ENCODE measurements around the gene THRB. TPM values are rescaled to one million over a fixed set of nuclear protein-coding genes. Genes with fewer than 3 reads are reported as not detected.

The THRB gene
- total RNA-seq, 5 donors from 2014 or later (not counting 1 experiment from before 2014, with no cell fraction given): 0.03 to 0.29 (median 0.19) TPM; not detected in 2

DNA sequence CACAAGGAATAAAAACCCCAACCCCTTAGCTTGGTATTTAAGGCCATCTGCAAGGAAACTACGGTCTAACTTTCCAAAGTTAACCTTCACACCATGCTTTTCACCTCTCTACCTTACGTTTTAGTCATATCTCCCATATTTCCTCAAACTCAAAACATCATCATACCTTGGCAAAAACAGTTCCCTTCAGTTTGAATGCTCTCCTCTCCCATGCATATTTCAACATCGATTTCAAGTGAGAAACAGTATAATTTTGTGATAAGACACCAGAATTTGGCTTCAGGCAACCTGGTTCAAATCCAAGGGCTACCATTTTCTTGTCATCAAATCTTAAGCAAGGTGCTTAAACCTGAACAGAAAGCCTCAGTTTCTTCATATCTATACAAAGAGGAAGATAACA lies 108.2 kb downstream of the THRB start:
- Histone ChIP-seq H3K27ac (ENCODE audit: low read length) (no peak overlapping the region), H3K4me3 (ENCODE audit: control insufficient read depth in 1 of 2, extremely low read depth in 1 of 2, low read length in 1 of 2) (no peak overlapping the region), H3K9me3 (no peaks in the 10 kb centered on the region), H3K4me1 (ENCODE audit: control insufficient read depth in 1 of 2, extremely low read depth in 1 of 2, insufficient read depth in 2 of 2, low read length in 2 of 2) (no peaks in the 10 kb centered on the region), H3K36me3 (ENCODE audit: control insufficient read depth in 2 of 2, extremely low read depth in 1 of 2, insufficient read depth in 1 of 2, low read length in 1 of 2) (no peaks in the 10 kb centered on the region), H3K27me3 (replicated peaks in 1 of 2; ENCODE audit: control insufficient read depth in 2 of 2, extremely low read depth in 1 of 2, insufficient read depth in 2 of 2, low read length in 1 of 2) (no peaks in the 10 kb centered on the region)
- ATAC-seq (replicated peaks in 1 of 4): no peak
- WGBS (ENCODE audit: insufficient coverage): 67% methylated on average over 1 of the region's 3 CpGs
- no peak overlapping the region for H3K27ac Mint-ChIP-seq
- no peaks in the 10 kb centered on the region for H3K4me1 Mint-ChIP-seq
- no peaks in the 10 kb centered on the region for H3K27me3 Mint-ChIP-seq
- POLR2A ChIA-PET: no interaction called here
- no peaks in the 10 kb centered on the region for H3K36me3 Mint-ChIP-seq
- H3K4me3 Mint-ChIP-seq: no peak overlapping the region
- DNase-seq: no peak
- CTCF ChIA-PET: no interaction called here
- no peaks in the 10 kb centered on the region for H3K9me3 Mint-ChIP-seq

GRCh38 chr3:24385012-24385615 lies 109.5 kb downstream of the THRB start:
- ChIA-PET POLR2A (no interaction called here), CTCF (no interaction called here)
- no peaks in the 10 kb centered on the region for H3K4me1 Mint-ChIP-seq
- peaks cover 0 to 4% of the 10 kb centered on the region in 2 donors for H3K27me3 Mint-ChIP-seq
- no peak overlapping the region for H3K27ac Mint-ChIP-seq
- Histone ChIP-seq H3K27me3 (replicated peaks in 1 of 2; ENCODE audit: control insufficient read depth in 2 of 2, extremely low read depth in 1 of 2, insufficient read depth in 2 of 2, low read length in 1 of 2) (no peaks in the 10 kb centered on the region), H3K4me1 (ENCODE audit: control insufficient read depth in 1 of 2, extremely low read depth in 1 of 2, insufficient read depth in 2 of 2, low read length in 2 of 2) (no peaks in the 10 kb centered on the region), H3K9me3 (no peaks in the 10 kb centered on the region), H3K27ac (ENCODE audit: low read length) (no peak overlapping the region), H3K4me3 (ENCODE audit: control insufficient read depth in 1 of 2, extremely low read depth in 1 of 2, low read length in 1 of 2) (no peak overlapping the region), H3K36me3 (ENCODE audit: control insufficient read depth in 2 of 2, extremely low read depth in 1 of 2, insufficient read depth in 1 of 2, low read length in 1 of 2) (no peaks in the 10 kb centered on the region)
- H3K9me3 Mint-ChIP-seq: no peaks in the 10 kb centered on the region
- no peaks in the 10 kb centered on the region for H3K36me3 Mint-ChIP-seq
- DNase-seq (no peak), ATAC-seq (replicated peaks in 1 of 4) (no peak)
- no CpG with 5 or more reads among the region's 2 CpGs for WGBS (ENCODE audit: insufficient coverage)
- no peak overlapping the region for H3K4me3 Mint-ChIP-seq

- no peak overlapping the region for H3K27ac Mint-ChIP-seq
- H3K36me3 Mint-ChIP-seq: no peaks in the 10 kb centered on the region
- H3K4me1 Mint-ChIP-seq: no peaks in the 10 kb centered on the region
- Histone ChIP-seq H3K27me3 (replicated peaks in 1 of 2; ENCODE audit: control insufficient read depth in 2 of 2, extremely low read depth in 1 of 2, insufficient read depth in 2 of 2, low read length in 1 of 2) (no peaks in the 10 kb centered on the region), H3K27ac (ENCODE audit: low read length) (no peak overlapping the region), H3K36me3 (ENCODE audit: control insufficient read depth in 2 of 2, extremely low read depth in 1 of 2, insufficient read depth in 1 of 2, low read length in 1 of 2) (no peaks in the 10 kb centered on the region), H3K4me3 (ENCODE audit: control insufficient read depth in 1 of 2, extremely low read depth in 1 of 2, low read length in 1 of 2) (no peak overlapping the region), H3K9me3 (no peaks in the 10 kb centered on the region), H3K4me1 (ENCODE audit: control insufficient read depth in 1 of 2, extremely low read depth in 1 of 2, insufficient read depth in 2 of 2, low read length in 2 of 2) (no peaks in the 10 kb centered on the region)
- 100% methylated on average over 1 of the region's 2 CpGs for WGBS (ENCODE audit: insufficient coverage)
- no peak overlapping the region for H3K4me3 Mint-ChIP-seq
- no peaks in the 10 kb centered on the region for H3K9me3 Mint-ChIP-seq
- POLR2A ChIA-PET: no interaction called here
- ATAC-seq (replicated peaks in 1 of 4) (no peak), DNase-seq (no peak)
- CTCF ChIA-PET: no interaction called here
- peaks cover 2 to 4% of the 10 kb centered on the region in 2 donors for H3K27me3 Mint-ChIP-seq
Measured at GRCh38 chr3:24382647-24383046, 112.0 kb downstream of the THRB start.

- H3K9me3 ChIP-seq: no peaks in the 10 kb centered on the region
- no peaks in the 10 kb centered on the region for H3K4me1 ChIP-seq (ENCODE audit: control insufficient read depth in 1 of 2, extremely low read depth in 1 of 2, insufficient read depth in 2 of 2, low read length in 2 of 2)
- Mint-ChIP-seq H3K4me3 (no peak overlapping the region), H3K27me3 (peaks cover 2 to 4% of the 10 kb centered on the region in 2 donors), H3K9me3 (no peaks in the 10 kb centered on the region), H3K27ac (no peak overlapping the region), H3K4me1 (no peaks in the 10 kb centered on the region), H3K36me3 (no peaks in the 10 kb centered on the region)
- POLR2A ChIA-PET: no interaction called here
- ATAC-seq (replicated peaks in 1 of 4) (no peak), DNase-seq (no peak)
- no peak overlapping the region for H3K27ac ChIP-seq (ENCODE audit: low read length)
- no peak overlapping the region for H3K4me3 ChIP-seq (ENCODE audit: control insufficient read depth in 1 of 2, extremely low read depth in 1 of 2, low read length in 1 of 2)
- H3K27me3 ChIP-seq (replicated peaks in 1 of 2; ENCODE audit: control insufficient read depth in 2 of 2, extremely low read depth in 1 of 2, insufficient read depth in 2 of 2, low read length in 1 of 2): no peaks in the 10 kb centered on the region
- CTCF ChIA-PET: no interaction called here
- no peaks in the 10 kb centered on the region for H3K36me3 ChIP-seq (ENCODE audit: control insufficient read depth in 2 of 2, extremely low read depth in 1 of 2, insufficient read depth in 1 of 2, low read length in 1 of 2)
Measured at GRCh38 chr3:24379936-24380335, 114.7 kb downstream of the THRB start.

DNA sequence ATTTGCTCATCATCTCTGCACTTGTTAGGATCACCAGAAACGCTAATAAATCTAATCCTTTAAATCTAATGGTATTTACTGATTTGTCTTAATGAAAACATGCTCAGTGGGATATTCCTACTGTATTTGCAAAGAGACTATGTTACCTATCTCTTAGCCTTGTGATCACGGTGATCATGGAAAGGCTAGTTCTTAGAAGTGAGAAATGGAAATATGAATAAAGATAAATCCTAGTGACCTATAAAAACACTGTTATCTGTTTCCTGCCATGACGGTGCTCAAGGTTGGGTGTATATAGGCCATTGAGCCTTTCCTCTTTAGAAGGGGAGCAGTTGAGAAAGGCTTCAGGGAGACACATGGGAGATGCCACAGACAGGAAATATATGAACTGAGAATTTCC lies 116.3 kb downstream of the THRB start:
- H3K36me3 Mint-ChIP-seq: no peaks in the 10 kb centered on the region
- H3K4me1 Mint-ChIP-seq: no peaks in the 10 kb centered on the region
- Histone ChIP-seq H3K4me1 (ENCODE audit: control insufficient read depth in 1 of 2, extremely low read depth in 1 of 2, insufficient read depth in 2 of 2, low read length in 2 of 2) (no peaks in the 10 kb centered on the region), H3K27me3 (replicated peaks in 1 of 2; ENCODE audit: control insufficient read depth in 2 of 2, extremely low read depth in 1 of 2, insufficient read depth in 2 of 2, low read length in 1 of 2) (no peaks in the 10 kb centered on the region), H3K36me3 (ENCODE audit: control insufficient read depth in 2 of 2, extremely low read depth in 1 of 2, insufficient read depth in 1 of 2, low read length in 1 of 2) (no peaks in the 10 kb centered on the region), H3K27ac (ENCODE audit: low read length) (no peak overlapping the region), H3K9me3 (no peaks in the 10 kb centered on the region), H3K4me3 (ENCODE audit: control insufficient read depth in 1 of 2, extremely low read depth in 1 of 2, low read length in 1 of 2) (no peak overlapping the region)
- H3K4me3 Mint-ChIP-seq: no peak overlapping the region
- ATAC-seq (replicated peaks in 1 of 4): no peak
- no peak for DNase-seq
- CTCF ChIA-PET: no interaction called here
- peaks cover 2 to 4% of the 10 kb centered on the region in 2 donors for H3K27me3 Mint-ChIP-seq
- no CpG with 5 or more reads among the region's 3 CpGs for WGBS (ENCODE audit: insufficient coverage)
- H3K9me3 Mint-ChIP-seq: no peaks in the 10 kb centered on the region
- no peak overlapping the region for H3K27ac Mint-ChIP-seq
- POLR2A ChIA-PET: no interaction called here

DNA sequence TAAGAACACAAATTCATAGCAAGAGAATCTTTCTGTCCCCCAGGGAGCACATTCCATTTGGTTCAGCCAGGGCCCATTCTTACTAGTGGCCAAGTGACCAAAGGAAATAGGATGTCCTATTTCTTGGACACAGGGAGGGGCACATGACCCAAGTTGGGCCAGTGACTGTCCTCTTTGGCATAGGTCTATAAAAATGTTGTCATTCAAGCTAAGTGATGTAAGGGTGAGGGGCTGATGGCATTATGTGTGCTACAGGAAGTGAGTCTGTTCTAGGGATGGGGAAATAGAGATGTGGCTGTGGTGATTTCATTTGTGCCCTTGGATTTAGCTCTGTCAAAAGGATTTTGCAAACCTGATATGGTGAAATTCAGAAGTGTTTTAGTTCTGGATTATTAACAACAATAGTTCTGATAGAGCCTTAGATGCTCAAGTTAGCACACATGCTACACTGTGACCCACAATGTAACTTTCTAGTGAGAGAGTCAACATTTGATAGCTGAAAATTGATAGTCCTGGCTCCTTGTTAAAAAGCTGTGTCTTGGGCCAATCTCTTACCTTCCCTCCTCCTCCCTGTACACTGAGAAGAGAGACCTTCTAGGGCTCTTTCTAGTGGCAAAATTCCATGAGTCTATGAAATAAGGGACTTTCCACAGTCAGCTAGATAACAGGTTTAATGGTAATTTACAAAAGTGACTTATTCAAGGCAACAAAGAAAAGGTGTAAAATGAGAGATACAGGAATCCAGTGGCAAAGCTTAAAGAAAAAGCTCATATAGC lies 117.2 kb downstream of the THRB start:
- no peak overlapping the region for H3K27ac ChIP-seq (ENCODE audit: low read length)
- no peaks in the 10 kb centered on the region for H3K4me1 ChIP-seq (ENCODE audit: control insufficient read depth in 1 of 2, extremely low read depth in 1 of 2, insufficient read depth in 2 of 2, low read length in 2 of 2)
- no peaks in the 10 kb centered on the region for H3K36me3 ChIP-seq (ENCODE audit: control insufficient read depth in 2 of 2, extremely low read depth in 1 of 2, insufficient read depth in 1 of 2, low read length in 1 of 2)
- peaks cover 2 to 4% of the 10 kb centered on the region in 2 donors for H3K27me3 Mint-ChIP-seq
- POLR2A ChIA-PET: no interaction called here
- CTCF ChIA-PET: no interaction called here
- H3K27me3 ChIP-seq (replicated peaks in 1 of 2; ENCODE audit: control insufficient read depth in 2 of 2, extremely low read depth in 1 of 2, insufficient read depth in 2 of 2, low read length in 1 of 2): no peaks in the 10 kb centered on the region
- H3K27ac Mint-ChIP-seq: no peak overlapping the region
- H3K9me3 ChIP-seq: no peaks in the 10 kb centered on the region
- DNase-seq: no peak
- no peak for ATAC-seq (replicated peaks in 1 of 4)
- H3K4me3 ChIP-seq (ENCODE audit: control insufficient read depth in 1 of 2, extremely low read depth in 1 of 2, low read length in 1 of 2): no peak overlapping the region
- H3K4me1 Mint-ChIP-seq: no peaks in the 10 kb centered on the region
- H3K9me3 Mint-ChIP-seq: no peaks in the 10 kb centered on the region
- H3K4me3 Mint-ChIP-seq: no peak overlapping the region
- no peaks in the 10 kb centered on the region for H3K36me3 Mint-ChIP-seq
